ENCODE data around the gene DDO. TPM values are rescaled to one million over a fixed set of nuclear protein-coding genes. Genes with fewer than 3 reads are reported as not detected.

The DDO gene
- 0.06 to 0.15 TPM (median 0.09 TPM) in 5 replicates for total RNA-seq (2022; extraction: Qiagen RNA extraction)

GRCh38 chr6:110415086-110415916, at the start of gene DDO:
DDO (minus strand) TSS chr6:110415575; CDS start chr6:110413462, 2,113 bp downstream.

GRCh38 chr6:110357664-110358552, 57.5 kb downstream of the DDO start, which contains the start of gene METTL24:
METTL24 (minus strand) TSS chr6:110358349; CDS start chr6:110358272, 77 bp downstream.

Other genes with a start within 250 kb of the DDO start
- gene WASF1, start 235.9 kb downstream of the DDO start, total RNA-seq (2022; extraction: Qiagen RNA extraction), result 8.5 to 12.9 TPM (median 11.1 TPM) in 5 replicates
- gene CDC40, start 235.1 kb downstream of the DDO start, total RNA-seq (2022; extraction: Qiagen RNA extraction), result 7.4 to 10.7 TPM (median 8.7 TPM) in 5 replicates
- not detected in 5 replicates for gene METTL24, start 57.2 kb downstream of the DDO start, total RNA-seq (2022; extraction: Qiagen RNA extraction)
- not detected in 5 replicates for gene SLC22A16, start 61.0 kb upstream of the DDO start, total RNA-seq (2022; extraction: Qiagen RNA extraction)

Data from A549 treated with dexamethasone at 1 μM for 4 hours (cell line).